Mucosa of descending colon (tissue), 3 donors: ENCODE measurements around the gene TP53TG3E. TPM values are rescaled to one million over a fixed set of nuclear protein-coding genes. Genes with fewer than 3 reads are reported as not detected.
"Not testable (repeated sequence)": the region's sequence is repeated elsewhere in the genome, so short reads cannot be mapped to it uniquely, and the experiment has no call there.

Experiments
- ATAC-seq: fragments of 200-7000 bp; cut with Tn5 transposase; one replicate; pipeline ENCODE4 v1.9.1; 2020; ENCODE audit warnings: mild to moderate bottlenecking, moderate library complexity
- DNase-seq, 3 donors: peaks; one replicate each; pipeline ENCODE4 v3.0.0-alpha.2; 2020
- H3K36me3 ChIP-seq: fragments of 200-600 bp; one replicate; pipeline ENCODE4 v1.8.0; 2021; ENCODE audit warnings: low read depth, mild to moderate bottlenecking
- H3K4me1 ChIP-seq: fragments of 200-600 bp; one replicate; pipeline ENCODE4 v1.8.0; 2021; ENCODE audit warnings: low read depth, mild to moderate bottlenecking
- H3K4me3 ChIP-seq: fragments of 200-600 bp; one replicate; pipeline ENCODE4 v1.8.0; 2021; ENCODE audit warnings: mild to moderate bottlenecking
- H3K9me3 ChIP-seq: fragments of 200-600 bp; one replicate; pipeline ENCODE4 v1.8.0; 2021; ENCODE audit warnings: mild to moderate bottlenecking
- intact Hi-C, 2 donors: fragments of 100-400 bp; cut with DNase I in 1 of 2; cut with micrococcal nuclease in 1 of 2; formaldehyde crosslinking; loops; one replicate each; pipeline versions ENCODE4 v1.11.0 to v1.11.1; 2022; cut with DNase I, micrococcal nuclease
- long read RNA-seq, 2 donors: library from polyadenylated mRNA; unstranded; transcript quantifications; one replicate each; pipeline ENCODE4 v2.0.0, GENCODE V29; 2019 to 2021
- total RNA-seq, 3 donors: library from RNA; stranded (reverse); fragmentation: NEBNext Ultra II Directional in 2 of 3; extraction: Animal tissue kit (Norgen Biotek cat#: 25700) in 2 of 3; gene quantifications; one replicate each; pipeline versions ENCODE4 v1.2.1 to v1.2.4, GENCODE V29; 2021 to 2023
- donor health status: DM: no; HTN: no; CAD: no; lungs with moderate emphysema.
- donor health status: DM: no; HTN: no; CAD: no.
- donor health status: DM: no; HTN: yes; CAD: no.

Gene TP53TG3E, protein sequence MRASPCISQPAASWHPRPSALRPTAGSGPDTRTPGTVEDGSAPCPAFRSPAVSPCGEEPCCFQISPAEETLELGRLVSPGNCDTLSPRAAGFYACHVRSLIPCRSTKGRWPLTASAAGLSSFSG
- not detected for total RNA-seq
- long read RNA-seq, donor 1, result 0 reads
- long read RNA-seq, donor 2, result 0 reads

- H3K4me1 ChIP-seq, DNase-seq, ATAC-seq, H3K4me3 ChIP-seq, H3K9me3 ChIP-seq, intact Hi-C loops, H3K36me3 ChIP-seq: not testable (repeated sequence)
Measured at GRCh38 chr16:33304006-33304405, at the start of gene TP53TG3E. Gene TP53TG3E, plus strand, starts transcription at chr16:33304306. Its CDS starts 68 bp downstream, at chr16:33304374.

DNA sequence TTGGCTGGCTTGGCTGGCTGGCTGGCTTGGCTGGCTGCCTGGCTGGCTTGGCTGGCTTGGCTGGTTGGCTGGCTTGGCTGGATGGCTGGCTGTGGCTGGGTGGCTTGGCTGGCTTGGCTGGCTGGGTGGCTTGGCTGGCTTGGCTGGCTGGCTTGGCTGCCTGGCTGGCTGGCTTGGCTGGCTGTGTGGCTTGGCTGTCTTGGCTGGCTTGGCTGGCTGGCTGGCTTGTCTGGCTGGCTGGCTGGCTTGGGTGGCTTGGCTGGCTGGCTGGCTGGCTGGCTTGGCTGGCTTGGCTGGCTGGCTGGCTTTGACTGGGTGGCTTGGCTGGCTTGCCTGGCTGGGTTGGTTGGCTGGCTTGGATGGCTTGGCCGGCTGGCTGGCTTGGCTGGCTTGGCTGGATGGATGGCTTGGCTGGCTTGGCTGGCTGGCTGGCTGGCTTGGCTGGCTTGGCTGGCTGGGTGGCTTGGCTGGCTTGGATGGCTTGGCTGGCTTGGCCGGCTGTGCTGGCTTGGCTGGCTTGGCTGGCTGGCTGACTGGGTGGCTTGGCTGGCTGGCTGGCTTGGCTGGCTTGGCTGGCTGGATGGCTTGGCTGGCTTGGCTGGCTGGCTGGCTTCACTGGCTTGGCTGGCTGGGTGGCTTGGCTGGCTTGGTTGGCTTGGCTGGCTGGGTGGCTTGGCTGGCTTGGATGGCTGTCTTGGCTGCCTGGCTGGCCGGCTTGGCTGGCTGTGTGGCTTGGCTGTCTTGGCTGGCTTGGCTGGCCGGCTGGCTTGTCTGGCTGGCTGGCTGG lies 32.3 kb downstream of the TP53TG3E start:
- DNase-seq, result peak in 2 of 3 donors; percentile 14 to 53
- ATAC-seq, H3K4me1 ChIP-seq, H3K4me3 ChIP-seq, H3K36me3 ChIP-seq, H3K9me3 ChIP-seq, intact Hi-C loops: not testable (repeated sequence)

DNA sequence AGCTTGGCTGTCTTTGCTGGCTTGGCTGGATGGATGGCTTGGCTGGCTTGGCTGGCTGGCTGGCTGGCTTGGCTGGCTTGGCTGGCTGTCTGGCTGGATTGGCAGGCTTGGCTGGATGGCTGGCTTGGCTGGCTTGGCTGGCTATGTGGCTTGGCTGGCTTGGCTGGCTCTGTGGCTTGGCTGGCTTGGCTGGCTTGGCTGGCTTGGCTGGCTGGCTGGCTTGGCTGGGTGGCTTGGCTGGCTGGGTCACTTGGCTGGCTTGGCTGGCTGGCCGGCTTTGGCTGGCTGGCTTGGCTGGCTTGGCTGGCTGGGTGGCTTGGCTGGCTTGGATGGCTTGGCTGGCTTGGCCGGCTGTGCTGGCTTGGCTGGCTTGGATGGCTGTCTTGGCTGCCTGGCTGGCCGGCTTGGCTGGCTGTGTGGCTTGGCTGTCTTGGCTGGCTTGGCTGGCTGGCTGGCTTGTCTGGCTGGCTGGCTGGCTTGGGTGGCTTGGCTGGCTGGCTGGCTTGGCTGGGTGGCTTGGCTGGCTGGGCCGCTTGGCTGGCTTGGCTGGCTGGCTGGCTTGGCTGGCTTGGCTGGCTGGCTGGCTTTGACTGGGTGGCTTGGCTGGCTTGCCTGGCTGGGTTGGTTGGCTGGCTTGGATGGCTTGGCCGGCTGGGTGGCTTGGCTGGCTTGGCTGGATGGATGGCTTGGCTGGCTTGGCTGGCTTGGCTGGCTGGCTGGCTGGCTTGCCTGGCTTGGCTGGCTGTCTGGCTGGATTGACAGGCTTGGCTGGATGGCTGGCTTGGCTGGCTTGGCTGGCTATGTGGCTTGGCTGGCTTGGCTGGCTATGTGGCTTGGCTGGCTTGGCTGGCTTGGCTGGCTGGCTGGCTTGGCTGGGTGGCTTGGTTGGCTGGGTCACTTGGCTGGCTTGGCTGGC lies 33.8 kb downstream of the TP53TG3E start:
- H3K4me1 ChIP-seq, H3K4me3 ChIP-seq, H3K36me3 ChIP-seq, ATAC-seq, intact Hi-C loops, H3K9me3 ChIP-seq: not testable (repeated sequence)
- DNase-seq, result peak in 2 of 3 donors; percentile 18 to 41

GRCh38 chr16:33338543-33338951 lies 34.4 kb downstream of the TP53TG3E start:
- H3K36me3 ChIP-seq, ATAC-seq, H3K9me3 ChIP-seq, intact Hi-C loops, H3K4me3 ChIP-seq, H3K4me1 ChIP-seq: not testable (repeated sequence)
- peak in 1 of 3 donors; percentile 19 for DNase-seq

- H3K9me3 ChIP-seq, H3K4me1 ChIP-seq, H3K36me3 ChIP-seq, intact Hi-C loops, H3K4me3 ChIP-seq: not testable (repeated sequence)
- DNase-seq (peak in 2 of 3 donors; percentile 17 to 51), ATAC-seq (peak; percentile 58)
Measured at GRCh38 chr16:33339093-33340061, 35.3 kb downstream of the TP53TG3E start.

Other genes starting within 250 kb of the TP53TG3E start
- gene TP53TG3C, start 110.1 kb upstream of the TP53TG3E start, total RNA-seq, result not detected
- not detected for gene TP53TG3B, start 56.5 kb downstream of the TP53TG3E start, total RNA-seq
- not detected for gene TP53TG3F, start 155.3 kb downstream of the TP53TG3E start, total RNA-seq